Measurements from ENCODE around the gene MOB3C. TPM values are rescaled to one million over a fixed set of nuclear protein-coding genes. Genes with fewer than 3 reads are reported as not detected.

Gene MOB3C
- total RNA-seq, 1 donor from 2014 or later: 16.1 TPM

DNA sequence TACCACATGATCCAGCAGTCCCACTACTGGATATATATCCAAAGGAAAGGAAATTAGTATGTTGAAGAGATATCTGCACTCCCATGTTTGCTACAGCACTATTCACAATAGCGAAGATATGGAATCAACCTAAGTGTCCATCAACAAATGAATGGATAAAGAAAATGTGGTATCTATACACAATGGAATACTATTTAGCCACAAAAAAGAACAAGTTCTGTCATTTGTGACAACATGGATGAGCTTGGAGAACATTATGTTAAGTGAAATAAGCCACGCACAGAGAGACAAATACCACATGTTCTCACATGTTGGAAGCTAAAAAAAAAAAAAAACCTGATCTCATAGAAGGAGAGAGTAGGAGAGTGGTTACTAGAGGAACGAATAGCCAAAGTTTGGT lies 33.9 kb upstream of the MOB3C start:
- intact Hi-C loops (cut with DNase I): no loop called here
- Histone ChIP-seq H3K4me3 (no peak overlapping the region), H3K27ac (no peak overlapping the region), H3K4me1 (no peaks in the 10 kb centered on the region), H3K36me3 (peaks cover 33 to 69% of the 10 kb centered on the region in 2 donors), H3K9me3 (no peaks in the 10 kb centered on the region), H3K27me3 (no peaks in the 10 kb centered on the region)
- no peak for DNase-seq (ENCODE audit: low spot score in 2 of 2)
- TF ChIP-seq, protein P1, sequence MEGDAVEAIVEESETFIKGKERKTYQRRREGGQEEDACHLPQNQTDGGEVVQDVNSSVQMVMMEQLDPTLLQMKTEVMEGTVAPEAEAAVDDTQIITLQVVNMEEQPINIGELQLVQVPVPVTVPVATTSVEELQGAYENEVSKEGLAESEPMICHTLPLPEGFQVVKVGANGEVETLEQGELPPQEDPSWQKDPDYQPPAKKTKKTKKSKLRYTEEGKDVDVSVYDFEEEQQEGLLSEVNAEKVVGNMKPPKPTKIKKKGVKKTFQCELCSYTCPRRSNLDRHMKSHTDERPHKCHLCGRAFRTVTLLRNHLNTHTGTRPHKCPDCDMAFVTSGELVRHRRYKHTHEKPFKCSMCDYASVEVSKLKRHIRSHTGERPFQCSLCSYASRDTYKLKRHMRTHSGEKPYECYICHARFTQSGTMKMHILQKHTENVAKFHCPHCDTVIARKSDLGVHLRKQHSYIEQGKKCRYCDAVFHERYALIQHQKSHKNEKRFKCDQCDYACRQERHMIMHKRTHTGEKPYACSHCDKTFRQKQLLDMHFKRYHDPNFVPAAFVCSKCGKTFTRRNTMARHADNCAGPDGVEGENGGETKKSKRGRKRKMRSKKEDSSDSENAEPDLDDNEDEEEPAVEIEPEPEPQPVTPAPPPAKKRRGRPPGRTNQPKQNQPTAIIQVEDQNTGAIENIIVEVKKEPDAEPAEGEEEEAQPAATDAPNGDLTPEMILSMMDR (IDR thresholded peaks at IDR 0.05): no peak

DNA sequence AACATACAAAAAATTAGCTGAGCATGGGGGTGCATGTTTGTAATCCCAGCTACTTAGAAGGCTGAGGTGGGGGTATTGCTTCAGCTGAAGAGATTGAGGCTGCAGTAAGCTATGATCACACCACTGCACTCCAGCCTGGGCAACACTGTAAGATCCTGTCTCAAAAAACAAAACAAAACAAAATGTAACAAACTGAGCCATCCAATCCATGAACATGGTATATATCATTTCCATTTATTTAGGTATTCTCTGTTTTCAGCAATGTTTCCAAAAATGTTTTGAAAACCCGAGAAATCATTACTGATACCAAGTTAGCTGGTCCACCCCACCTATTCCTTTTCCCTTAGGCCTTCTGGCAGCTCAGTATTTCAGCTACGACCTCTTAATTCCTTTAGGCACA lies 33.2 kb upstream of the MOB3C start:
- H3K9me3 ChIP-seq: no peaks in the 10 kb centered on the region
- no peaks in the 10 kb centered on the region for H3K4me1 ChIP-seq
- no peak overlapping the region for H3K4me3 ChIP-seq
- TF ChIP-seq, protein P1 (IDR thresholded peaks at IDR 0.05): no peak
- no peak overlapping the region for H3K27ac ChIP-seq
- DNase-seq (ENCODE audit: low spot score in 2 of 2): no peak
- intact Hi-C loops (cut with DNase I): no loop called here
- peaks cover 26 to 68% of the 10 kb centered on the region in 2 donors for H3K36me3 ChIP-seq
- H3K27me3 ChIP-seq: no peaks in the 10 kb centered on the region

DNA sequence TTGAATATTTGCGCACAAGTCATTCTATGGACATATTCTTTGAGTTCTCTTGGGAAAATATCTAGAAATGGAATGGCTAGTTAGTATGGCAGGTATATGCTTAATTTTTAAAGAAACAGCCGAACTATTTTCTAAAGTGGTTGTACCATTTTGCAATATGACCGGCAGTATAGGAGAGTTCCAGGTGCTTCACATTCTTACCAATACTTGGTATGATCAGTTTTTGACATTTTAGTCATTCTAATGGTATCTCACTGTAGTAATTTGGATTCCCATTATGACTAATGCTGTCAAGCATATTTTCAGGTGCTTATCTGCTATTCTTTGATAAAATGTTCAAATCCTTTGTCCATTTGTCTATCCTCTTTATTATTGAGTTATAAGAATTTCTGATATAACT lies 31.0 kb upstream of the MOB3C start:
- TF ChIP-seq, protein P1 (IDR thresholded peaks at IDR 0.05): no peak
- H3K4me1 ChIP-seq: peaks cover 0 to 4% of the 10 kb centered on the region in 2 donors
- no peak overlapping the region for H3K4me3 ChIP-seq
- intact Hi-C loops (cut with DNase I): no loop called here
- no peak overlapping the region for H3K27ac ChIP-seq
- H3K36me3 ChIP-seq: peaks cover 24 to 58% of the 10 kb centered on the region in 2 donors
- DNase-seq (ENCODE audit: low spot score in 2 of 2): no peak
- H3K27me3 ChIP-seq: no peaks in the 10 kb centered on the region
- H3K9me3 ChIP-seq: no peaks in the 10 kb centered on the region

DNA sequence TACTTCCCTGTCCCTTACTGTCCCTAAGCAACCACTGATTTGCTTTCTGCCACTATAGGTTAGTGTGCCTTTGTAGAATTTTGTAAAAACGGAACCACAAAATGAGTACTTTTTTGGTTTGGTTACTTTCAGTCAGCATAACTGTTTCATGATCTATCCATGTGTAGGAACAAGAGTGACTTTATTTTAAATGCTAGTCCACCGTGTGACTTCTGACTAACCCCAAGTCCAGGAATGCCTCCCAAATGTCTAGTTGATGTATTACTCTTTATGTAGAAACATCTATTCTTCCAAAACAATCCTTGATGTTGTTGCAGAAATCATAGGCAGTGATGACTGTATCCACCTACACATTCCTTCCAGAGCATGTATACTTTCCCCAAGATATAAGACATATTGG lies 30.2 kb upstream of the MOB3C start:
- intact Hi-C loops (cut with DNase I): no loop called here
- TF ChIP-seq, protein P1 (IDR thresholded peaks at IDR 0.05): no peak
- no peak overlapping the region for H3K27ac ChIP-seq
- peaks cover 23 to 57% of the 10 kb centered on the region in 2 donors for H3K36me3 ChIP-seq
- no peak for DNase-seq (ENCODE audit: low spot score in 2 of 2)
- H3K27me3 ChIP-seq: no peaks in the 10 kb centered on the region
- H3K4me1 ChIP-seq: peaks cover 0 to 4% of the 10 kb centered on the region in 2 donors
- H3K4me3 ChIP-seq: no peak overlapping the region
- H3K9me3 ChIP-seq: no peaks in the 10 kb centered on the region

DNA sequence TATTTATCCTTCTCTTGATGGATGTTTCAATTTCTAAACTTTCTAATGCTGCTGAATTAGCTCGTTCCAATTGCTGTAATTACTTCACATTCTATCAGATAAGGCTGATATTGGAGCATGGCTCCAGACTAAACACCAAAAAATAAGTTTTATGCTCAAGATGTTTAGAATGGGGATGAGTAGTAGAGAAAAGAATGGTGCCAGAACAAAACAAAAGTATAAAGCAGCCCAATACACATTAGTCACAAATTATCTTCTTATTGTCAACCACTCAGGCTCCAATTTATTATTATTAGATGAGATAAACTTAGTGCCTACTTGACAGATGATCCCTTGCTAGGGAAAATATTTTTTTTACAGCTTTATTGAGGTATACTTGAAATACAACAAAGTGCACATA lies 29.7 kb upstream of the MOB3C start:
- Histone ChIP-seq H3K27ac (no peak overlapping the region), H3K9me3 (no peaks in the 10 kb centered on the region), H3K27me3 (no peaks in the 10 kb centered on the region), H3K36me3 (peaks cover 22 to 56% of the 10 kb centered on the region in 2 donors), H3K4me3 (no peak overlapping the region), H3K4me1 (peaks cover 0 to 4% of the 10 kb centered on the region in 2 donors)
- TF ChIP-seq, protein P1 (IDR thresholded peaks at IDR 0.05): no peak
- intact Hi-C loops (cut with DNase I): no loop called here
- no peak for DNase-seq (ENCODE audit: low spot score in 2 of 2)

DNA sequence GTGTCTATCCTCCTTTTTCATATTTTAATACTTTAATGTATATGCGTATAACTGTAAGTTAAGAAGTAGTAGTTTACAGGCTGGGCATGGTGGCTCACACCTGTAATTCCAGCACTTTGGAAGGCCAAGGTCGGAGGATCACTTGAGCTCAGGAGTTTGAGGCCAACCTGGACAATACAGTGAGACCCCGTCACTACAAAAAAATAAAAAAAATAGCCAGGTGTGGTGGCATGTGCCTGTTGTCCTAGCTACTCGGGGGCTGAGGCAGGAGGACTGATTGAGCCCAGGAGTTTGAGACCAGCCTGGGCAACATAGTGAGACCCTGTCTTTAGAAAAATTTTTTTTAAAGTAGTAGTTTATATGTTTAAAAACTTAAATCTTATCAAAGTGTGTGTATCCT lies 29.2 kb upstream of the MOB3C start:
- Histone ChIP-seq H3K4me3 (no peak overlapping the region), H3K36me3 (peaks cover 22 to 55% of the 10 kb centered on the region in 2 donors), H3K27ac (no peak overlapping the region), H3K27me3 (no peaks in the 10 kb centered on the region), H3K4me1 (peaks cover 0 to 4% of the 10 kb centered on the region in 2 donors), H3K9me3 (no peaks in the 10 kb centered on the region)
- intact Hi-C loops (cut with DNase I): no loop called here
- no peak for DNase-seq (ENCODE audit: low spot score in 2 of 2)
- TF ChIP-seq, protein P1 (IDR thresholded peaks at IDR 0.05): no peak

Measured in ascending aorta (tissue), 2 donors.